SK-N-MC (cell line): ENCODE data around the gene ZNF296.

Experiments used
- EZH2 ChIP-seq: fragments of 200-600 bp; sonication (generic); IDR thresholded peaks from one replicate; pipeline ENCODE4 v1.6.1; 2017; ENCODE audit warnings: antibody characterized with exemption
- FOXP2 ChIP-seq: optimal IDR thresholded peaks from 2 replicates; pipeline ENCODE3; 2011; ENCODE audit warnings: mild to moderate bottlenecking, moderate library complexity; ENCODE audit not compliant: insufficient read depth; ENCODE audit errors: extremely low read length, control extremely low read depth
- POLR2AphosphoS5 ChIP-seq: IDR thresholded peaks from 2 replicates; pipeline ENCODE4 v1.6.1; 2012; ENCODE audit warnings: mild to moderate bottlenecking, low read depth, low read length, borderline replicate concordance

DNA sequence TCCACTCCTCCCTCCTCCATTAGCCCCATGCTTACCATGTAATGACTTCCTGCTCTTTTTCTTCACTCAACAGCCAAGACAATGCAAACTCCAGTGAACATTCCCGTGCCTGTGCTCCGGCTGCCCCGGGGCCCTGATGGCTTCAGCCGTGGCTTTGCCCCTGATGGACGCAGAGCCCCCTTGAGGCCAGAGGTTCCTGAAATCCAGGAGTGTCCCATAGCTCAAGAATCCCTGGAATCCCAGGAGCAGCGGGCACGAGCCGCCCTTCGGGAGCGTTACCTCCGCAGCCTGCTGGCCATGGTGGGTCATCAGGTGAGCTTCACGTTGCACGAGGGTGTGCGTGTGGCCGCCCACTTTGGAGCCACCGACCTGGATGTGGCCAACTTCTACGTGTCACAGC, 13.8 kb upstream of the ZNF296 start:
- TF ChIP-seq FOXP2 (no peak), POLR2AphosphoS5 (no peak), EZH2 (no peak)
